OCI-LY7 (cell line): Measurements from ENCODE around the gene TCF12.

ENCODE experiments used
- EZH2phosphoT487 ChIP-seq: fragments of 200-600 bp; sonication (generic); IDR thresholded peaks from 2 replicates; pipeline ENCODE4 v1.6.1; 2018; ENCODE audit warnings: low read depth, borderline replicate concordance, mild to moderate bottlenecking, mixed run types, antibody characterized with exemption, low read length, moderate library complexity, mixed read lengths
- TF ChIP-seq, protein P1 (sequence below): fragments of 200-600 bp; sonication (generic); conservative IDR thresholded peaks from 2 replicates; pipeline ENCODE4 v1.5.1; 2014; ENCODE audit warnings: mild to moderate bottlenecking, antibody characterized with exemption, low read length, moderate library complexity, mixed read lengths

DNA sequence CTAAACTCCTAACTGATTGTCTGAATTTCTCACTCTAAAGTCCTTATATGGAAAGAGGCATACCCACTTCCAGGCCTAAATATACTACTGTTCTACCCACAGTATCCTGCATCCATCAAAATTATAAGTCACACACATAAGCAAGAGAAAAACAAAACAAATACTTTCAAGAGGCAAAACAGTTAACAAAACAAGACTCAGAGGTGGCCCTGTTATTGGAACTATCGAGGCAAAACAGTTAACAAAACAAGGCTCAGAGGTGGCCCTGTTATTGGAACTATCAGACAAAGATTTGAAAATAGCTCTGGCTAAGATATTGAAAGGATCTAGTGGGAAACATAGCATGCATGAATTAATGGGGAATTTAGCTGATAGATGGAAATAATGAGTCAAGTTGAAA, 233.7 kb downstream of the TCF12 start:
- TF ChIP-seq, protein P1, sequence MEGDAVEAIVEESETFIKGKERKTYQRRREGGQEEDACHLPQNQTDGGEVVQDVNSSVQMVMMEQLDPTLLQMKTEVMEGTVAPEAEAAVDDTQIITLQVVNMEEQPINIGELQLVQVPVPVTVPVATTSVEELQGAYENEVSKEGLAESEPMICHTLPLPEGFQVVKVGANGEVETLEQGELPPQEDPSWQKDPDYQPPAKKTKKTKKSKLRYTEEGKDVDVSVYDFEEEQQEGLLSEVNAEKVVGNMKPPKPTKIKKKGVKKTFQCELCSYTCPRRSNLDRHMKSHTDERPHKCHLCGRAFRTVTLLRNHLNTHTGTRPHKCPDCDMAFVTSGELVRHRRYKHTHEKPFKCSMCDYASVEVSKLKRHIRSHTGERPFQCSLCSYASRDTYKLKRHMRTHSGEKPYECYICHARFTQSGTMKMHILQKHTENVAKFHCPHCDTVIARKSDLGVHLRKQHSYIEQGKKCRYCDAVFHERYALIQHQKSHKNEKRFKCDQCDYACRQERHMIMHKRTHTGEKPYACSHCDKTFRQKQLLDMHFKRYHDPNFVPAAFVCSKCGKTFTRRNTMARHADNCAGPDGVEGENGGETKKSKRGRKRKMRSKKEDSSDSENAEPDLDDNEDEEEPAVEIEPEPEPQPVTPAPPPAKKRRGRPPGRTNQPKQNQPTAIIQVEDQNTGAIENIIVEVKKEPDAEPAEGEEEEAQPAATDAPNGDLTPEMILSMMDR, result no peak
- TF ChIP-seq EZH2phosphoT487, result no peak
